ENCODE measurements around the gene AMD1.

DNA sequence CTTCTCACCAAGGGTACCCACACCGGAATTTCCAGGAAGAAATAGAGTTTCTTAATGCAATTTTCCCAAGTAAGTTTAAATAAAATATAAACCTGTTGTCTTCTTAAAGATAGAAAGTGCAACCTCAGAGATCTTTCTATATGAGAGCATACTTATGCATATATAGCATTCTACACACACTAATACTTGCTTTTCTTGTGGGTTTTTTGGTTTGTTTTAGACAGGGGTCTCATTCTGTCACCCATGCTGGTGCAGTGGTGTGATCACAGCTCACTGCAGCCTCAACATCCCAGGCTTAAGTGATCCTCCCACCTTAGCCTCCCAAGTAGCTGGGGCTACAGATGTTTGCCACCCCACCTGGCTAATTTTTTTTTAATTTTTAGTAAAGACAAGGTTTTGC lies 15.7 kb downstream of the AMD1 start:
- TF ChIP-seq, protein P1, sequence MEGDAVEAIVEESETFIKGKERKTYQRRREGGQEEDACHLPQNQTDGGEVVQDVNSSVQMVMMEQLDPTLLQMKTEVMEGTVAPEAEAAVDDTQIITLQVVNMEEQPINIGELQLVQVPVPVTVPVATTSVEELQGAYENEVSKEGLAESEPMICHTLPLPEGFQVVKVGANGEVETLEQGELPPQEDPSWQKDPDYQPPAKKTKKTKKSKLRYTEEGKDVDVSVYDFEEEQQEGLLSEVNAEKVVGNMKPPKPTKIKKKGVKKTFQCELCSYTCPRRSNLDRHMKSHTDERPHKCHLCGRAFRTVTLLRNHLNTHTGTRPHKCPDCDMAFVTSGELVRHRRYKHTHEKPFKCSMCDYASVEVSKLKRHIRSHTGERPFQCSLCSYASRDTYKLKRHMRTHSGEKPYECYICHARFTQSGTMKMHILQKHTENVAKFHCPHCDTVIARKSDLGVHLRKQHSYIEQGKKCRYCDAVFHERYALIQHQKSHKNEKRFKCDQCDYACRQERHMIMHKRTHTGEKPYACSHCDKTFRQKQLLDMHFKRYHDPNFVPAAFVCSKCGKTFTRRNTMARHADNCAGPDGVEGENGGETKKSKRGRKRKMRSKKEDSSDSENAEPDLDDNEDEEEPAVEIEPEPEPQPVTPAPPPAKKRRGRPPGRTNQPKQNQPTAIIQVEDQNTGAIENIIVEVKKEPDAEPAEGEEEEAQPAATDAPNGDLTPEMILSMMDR (IDR thresholded peaks at IDR 0.05; ENCODE audit: low read depth, low read length), result no peak
- no peak for TF ChIP-seq EZH2phosphoT487 (IDR thresholded peaks at IDR 0.05; ENCODE audit: low read depth)
